Cortex of kidney (tissue), 1 donor: ENCODE measurements around the gene FAM76A.
"Not testable (repeated sequence)": the region's sequence is repeated elsewhere in the genome, so short reads cannot be mapped to it uniquely, and the experiment has no call there.

ENCODE experiments used
- DNase-seq: peaks from one replicate; lab custom pipeline; 2025; lab: John Stamatoyannopoulos, UW

FAM76A gene

DNA sequence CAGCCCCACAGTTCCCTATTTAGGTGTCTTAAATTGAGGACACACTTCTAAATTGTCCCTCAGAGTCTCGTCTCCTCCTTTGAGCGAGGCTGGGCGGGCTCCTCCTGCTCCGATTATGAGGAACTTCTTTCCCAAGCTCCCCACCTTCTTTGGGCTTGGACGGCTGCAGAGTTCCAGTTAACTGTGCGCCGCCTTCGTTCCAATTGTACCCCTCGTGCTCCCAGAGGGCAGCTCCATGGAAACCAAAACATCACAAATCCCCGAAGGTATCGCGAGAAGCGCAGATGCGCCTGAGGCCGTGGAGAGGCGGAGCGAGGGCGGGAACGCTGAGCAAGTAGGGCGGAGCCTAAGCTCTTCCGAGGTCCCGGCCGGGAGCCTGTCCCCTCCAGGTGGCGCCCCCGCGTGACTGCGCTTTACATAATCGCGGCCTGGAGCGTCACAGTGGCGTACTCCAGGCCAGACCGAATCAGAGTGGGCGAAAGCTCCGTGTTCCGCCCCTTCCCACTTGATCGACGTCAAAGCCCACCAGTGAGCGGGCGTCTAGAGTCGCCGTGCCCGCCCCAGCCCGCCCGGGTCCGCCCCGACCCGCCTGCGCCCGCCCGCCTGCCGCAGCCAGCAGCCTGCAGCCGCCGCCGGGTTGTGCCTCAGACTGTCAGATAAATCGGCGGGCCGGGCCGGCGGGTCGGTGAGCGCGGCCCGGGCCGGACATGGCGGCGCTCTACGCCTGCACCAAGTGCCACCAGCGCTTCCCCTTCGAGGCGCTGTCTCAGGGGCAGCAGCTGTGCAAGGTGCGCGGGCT, at the start of gene FAM76A:
Gene FAM76A (plus strand): TSS at position 588 of the 799 bp plus-strand sequence. CDS start 120 bp downstream, at position 708.
- peak; percentile 94 for DNase-seq

DNA sequence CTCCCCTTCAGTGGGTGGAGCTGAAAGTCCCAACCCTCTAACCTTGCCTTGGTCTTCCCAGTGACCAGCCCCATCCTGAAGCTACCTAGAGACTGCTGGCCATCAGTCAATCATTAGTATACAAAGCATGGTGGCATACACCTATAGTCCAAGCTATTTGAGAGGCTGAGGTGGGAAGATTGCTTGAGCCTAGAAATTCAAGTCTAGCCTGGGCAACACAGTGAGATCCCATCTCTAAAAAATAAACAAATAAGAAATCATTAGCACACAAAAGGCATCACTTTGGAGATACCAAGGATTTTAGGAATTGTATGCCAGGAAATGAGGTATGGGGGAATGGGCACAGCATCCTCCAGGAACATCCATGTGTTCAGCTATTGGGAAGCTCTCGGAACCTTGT, 49.4 kb upstream of the FAM76A start:
- DNase-seq, result no peak

DNA sequence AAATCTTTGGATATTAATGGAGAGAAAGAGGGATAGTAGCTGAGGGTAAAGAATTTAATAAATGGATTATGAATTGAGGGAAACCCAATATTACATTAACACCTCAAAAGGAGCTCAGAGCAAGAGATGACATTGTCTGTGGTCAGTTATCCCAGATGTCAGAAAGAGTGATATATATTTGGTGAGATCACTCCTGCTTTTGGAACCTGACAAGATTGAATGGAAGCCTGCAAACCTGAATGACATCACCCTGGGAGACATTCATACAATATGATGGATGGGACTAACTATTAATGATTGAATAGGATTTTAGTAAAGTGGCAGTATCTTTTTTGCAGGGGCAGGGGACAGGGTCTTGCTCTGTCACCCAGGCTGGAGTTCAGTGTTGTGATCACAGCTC, 47.0 kb upstream of the FAM76A start:
- DNase-seq, result no peak

DNA sequence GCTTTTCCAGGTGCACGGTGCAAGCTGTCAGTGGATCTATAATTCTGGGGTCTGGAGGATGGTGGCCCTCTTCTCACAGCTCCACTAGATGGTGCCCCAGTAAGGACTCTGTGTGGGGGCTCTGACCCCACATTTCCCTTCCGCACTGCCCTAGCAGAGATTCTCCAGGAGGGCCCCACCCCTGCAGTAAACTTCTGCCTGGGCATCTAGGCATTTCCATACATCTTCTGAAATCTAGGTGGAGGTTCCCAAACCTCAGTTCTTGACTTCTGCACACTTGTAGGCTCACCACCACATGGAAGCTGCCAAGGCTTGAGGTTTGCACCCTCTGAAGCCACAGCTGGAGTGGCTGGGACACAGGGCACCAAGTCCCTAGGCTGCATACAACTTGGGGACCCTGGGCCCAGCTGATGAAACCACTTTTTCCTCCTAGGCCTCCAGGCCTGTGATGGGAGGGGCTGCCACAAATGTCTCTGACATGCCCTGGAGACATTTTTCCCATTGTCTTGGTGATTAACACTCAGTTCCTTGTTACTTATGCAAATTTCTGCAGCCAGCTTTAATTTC, 45.5 kb upstream of the FAM76A start:
- DNase-seq, result not testable (repeated sequence)

DNA sequence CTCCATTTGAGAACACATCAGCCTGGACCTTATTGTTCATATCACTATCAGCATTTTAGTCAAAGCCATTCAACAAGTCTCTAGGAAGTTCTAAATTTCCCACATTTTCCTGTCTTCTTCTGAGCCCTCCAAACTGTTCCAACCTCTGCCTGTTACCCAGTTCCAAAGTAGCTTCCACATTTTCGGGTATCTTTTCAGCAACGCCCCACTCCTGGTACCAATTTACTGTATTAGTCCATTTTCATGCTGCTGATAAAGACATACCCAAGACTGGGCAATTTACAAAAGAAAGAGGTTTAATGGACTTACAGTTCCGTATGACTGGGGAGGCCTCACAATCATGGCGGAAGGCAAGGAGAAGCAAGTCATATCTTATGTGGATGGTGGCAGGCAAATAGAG, 44.2 kb upstream of the FAM76A start:
- DNase-seq, result not testable (repeated sequence)

DNA sequence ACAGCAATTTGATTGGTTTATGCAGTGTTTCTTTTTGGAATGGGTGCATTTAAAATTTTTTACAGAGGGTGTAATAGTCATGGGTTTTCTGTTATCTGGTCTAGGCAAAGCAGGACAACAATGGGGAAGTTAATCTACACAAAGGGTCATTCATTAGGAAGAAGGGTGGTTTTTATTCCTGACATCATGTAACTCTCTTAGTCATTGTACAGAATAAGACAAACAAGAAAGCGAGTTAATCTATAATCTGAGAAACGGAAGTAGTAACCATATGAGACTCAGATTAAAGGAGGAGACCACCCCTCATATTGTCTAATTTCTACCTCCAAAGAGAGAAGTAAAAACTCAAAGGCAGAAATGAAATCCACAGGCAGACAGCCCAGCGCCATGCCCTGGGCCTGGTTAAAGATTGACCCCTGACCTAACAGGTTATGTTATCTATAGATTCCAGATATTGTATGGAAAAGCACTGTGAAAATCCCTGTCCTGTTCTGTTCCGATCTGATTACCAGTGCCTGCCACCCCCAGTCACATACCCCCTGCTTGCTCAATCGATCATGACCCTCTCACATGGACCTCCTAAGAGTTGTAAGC, 43.3 kb upstream of the FAM76A start:
- DNase-seq, result no peak

DNA sequence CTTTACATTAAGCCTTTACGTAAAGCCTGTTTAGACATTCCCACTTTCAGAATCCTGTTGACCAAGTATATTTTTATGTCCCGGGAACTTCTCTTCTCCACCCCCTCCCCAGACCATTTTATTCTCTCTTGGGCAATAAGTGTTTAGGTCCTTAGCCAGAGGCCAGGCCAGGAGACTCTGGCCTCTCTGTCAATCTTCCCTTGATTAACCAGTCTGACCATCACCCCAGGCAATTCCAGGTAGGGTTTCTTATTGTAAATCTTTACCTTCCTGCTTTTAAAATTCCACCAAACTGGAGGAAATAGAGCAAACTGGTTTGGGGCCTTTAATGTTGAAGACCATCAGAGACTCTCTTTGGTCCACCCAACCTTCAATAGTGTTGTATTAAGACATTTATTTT, 41.6 kb upstream of the FAM76A start:
- DNase-seq, result no peak

DNA sequence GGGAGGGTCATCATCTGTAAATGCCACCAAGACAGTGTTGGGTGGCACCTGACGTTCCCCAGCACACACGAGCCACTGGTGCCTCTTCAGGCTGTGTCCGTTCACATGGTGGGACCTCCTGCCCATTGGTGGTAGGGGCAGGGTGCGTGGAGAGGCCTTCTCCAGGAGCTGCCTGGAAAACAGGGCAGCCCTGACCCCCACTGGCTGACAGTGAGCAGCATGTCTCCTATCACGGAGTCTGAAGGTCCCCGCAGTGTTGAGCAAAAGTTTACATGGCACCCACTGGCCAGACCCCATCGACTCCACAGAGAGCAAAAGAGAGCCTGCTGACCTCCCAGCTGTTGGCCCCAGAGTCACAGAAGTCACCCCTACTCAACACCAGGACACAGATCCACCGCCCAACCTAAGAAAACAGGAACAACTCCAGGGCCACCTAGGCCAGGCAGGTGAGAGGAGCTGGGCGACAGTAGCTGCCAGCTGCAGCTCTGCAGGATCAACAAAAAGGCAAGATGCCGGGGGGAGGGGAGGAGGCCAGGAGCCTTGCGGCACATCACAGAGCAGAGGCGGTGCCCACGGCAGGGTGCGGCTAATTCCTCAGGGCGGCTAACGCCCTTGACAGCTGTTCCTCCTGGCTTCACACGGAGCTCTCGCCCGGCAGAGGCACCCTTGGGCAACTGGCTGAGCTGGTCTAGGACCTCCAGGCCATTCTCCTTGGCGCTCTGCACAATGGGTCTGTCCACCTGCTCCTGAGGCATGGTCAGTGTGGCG, 39.4 kb upstream of the FAM76A start:
- no peak for DNase-seq

DNA sequence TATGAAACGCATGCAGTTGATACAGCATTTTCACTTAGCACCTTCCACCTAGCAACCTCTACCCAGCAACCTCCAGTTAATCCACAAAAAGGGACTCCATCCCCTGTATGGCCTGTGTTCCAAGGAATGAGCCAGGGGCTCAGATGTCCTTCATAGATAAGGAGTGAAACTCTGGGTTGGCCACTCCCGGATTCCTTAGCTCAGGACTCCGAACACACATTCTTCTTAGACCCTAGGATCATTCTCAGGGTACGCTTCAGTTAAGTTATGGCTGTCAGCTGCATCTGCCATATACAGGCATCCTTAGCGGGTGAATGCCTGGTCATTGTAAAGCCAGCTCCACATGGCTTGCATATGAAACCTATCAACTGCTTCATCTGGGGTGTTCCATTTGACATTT, 37.9 kb upstream of the FAM76A start:
- DNase-seq, result no peak

DNA sequence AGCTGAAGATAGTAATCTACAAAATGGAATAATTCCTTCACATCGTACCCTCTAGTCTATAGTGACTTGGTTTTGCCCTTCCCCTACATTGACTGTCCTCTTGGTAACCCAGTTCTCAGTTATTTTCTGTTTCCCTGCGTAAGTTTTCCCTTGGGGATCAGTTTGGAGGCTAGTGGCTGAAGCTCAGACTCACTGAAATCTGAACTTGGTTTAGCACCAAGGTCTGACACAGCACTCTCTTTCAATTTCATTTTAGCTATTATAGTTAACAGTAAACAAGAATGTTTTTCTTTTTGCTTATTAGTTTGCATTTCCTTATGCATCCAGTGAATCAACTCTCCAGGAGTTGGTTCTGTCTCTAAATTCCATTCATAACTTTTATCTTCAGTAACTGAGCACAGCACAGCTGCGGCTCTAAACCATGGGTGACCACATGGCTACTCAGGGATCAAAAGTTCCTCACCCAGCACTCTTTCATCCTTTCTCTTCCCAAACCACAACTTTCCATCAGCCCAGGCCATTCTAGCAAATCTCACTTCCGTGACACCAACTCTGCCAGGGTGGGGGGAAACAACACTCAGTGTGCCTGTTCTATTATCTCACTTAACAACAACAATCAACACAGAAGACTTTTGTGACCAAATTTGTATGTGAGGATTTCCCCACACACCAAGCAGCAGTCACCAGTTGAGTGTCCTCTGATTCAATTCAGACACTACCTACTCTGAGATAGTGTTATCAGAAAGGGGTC, 36.2 kb upstream of the FAM76A start:
- DNase-seq, result no peak

DNA sequence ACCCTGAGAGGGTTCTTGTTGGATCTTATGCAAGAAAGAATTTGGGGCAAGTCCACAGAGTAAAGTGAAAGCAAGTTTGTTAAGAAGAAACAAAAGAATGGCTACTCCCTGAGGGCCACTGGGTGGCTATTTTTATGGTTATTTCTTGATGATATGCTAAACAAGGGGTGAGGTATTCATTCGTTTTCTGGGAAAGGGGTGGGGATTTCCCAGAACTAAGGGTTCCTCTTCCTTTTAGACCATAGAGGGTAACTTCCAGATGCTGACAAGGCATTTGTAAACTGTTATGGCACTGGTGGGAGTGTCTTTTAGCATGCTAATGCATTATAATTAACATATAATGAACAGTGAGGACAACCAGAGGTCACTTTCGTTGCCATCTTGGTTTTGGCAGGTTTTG, 35.6 kb upstream of the FAM76A start:
- no peak for DNase-seq

DNA sequence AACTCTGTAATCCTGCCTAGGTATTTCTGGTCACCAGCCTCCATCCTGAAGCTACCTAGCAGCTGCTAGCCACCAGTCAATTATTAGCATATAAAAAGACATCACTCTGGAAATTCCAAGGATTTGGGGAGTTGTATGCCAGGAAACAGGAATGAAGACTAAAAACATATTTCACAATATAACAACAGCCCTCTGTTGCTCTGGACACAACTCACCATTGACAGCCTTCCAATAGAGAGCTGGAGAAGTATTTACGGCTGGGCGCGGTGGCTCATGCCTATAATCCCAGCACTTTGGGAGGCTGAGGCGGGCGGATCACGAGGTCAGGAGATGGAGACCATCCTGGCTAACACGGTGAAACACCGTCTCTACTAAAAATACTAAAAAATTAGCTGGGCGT, 28.9 kb upstream of the FAM76A start:
- not testable (repeated sequence) for DNase-seq

DNA sequence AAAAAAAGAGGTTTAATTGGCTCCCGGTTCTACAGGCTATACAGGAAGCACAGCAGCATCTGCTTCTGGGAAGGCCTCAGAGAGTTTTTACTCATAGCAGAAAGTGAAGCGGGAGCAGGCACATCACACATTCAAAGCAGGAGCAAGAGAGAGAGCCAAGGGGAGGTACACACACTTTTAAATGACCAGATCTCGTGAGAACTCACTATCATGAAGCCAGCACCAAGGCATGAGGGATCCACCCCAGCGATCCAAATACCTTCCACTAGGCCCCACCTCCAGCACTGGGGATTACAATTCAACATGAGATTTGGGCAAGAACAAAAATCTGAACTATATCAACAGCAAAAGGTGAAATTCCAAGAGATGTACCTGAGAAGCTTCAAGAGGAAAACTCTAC, 20.8 kb upstream of the FAM76A start:
- no peak for DNase-seq

DNA sequence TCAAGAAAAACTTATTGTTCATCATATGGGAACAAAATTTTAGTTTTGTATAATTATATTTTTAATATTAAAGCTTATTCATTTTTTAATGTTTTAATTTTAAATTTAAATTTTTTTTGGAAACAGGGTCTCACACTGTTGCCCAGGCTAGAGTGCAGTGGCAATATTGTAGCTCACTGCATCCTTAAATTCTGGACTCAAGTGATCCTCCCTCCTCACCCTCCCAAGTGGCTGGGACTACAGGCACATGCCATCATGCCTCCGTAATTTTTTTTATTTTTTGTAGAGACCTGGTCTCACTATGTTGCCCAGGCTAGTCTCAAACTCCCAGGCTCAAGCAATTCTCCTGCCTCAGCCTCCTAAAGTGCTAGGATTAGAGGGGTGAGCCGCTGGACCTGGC, 20.2 kb upstream of the FAM76A start:
- no peak for DNase-seq

DNA sequence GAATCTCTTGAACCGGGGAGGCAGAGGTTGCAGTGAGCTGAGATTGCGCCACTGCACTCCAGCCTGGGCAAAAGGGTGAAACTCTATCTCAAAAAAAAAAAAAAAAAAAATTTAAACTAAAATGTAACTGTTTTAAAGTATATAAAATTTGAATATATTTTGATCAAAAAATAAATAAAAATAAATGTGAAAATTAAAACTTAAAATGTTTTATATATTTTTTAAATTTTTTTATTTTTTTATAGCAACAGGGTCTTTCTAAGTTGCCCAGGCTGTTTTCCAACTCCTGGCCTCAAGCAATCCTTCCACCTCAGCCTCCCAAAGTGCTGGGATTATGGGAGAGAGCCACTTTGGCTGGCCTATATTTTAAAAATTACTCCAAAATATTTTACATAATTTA, 15.2 kb upstream of the FAM76A start:
- DNase-seq, result no peak

DNA sequence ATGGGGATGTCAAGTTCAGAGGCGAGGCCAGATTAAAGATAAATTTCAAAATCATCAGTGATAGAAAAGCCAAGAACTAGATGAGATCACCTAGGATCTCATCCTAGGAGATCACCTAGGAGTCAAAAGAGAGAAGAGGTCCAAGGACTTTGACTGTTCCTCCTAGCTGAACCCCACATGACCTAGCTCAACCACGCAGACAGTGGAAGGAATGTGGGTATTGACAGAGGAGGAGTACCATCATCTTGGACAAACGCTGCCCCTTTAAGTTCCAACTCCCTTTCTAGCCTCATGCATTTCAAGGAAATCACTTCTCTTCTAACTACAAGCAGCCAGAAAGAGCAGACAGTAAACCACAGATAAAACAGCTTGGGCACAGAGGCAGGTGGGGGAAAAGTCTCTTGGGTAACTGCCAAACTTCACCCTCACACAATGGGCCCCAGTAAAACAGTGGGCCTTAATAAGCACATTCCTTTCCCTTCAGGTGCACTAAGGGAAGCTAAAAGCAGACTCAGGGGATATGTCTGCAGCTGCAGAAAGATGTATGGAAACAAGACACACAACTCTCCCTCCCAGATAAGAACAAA, 12.5 kb upstream of the FAM76A start:
- no peak for DNase-seq

DNA sequence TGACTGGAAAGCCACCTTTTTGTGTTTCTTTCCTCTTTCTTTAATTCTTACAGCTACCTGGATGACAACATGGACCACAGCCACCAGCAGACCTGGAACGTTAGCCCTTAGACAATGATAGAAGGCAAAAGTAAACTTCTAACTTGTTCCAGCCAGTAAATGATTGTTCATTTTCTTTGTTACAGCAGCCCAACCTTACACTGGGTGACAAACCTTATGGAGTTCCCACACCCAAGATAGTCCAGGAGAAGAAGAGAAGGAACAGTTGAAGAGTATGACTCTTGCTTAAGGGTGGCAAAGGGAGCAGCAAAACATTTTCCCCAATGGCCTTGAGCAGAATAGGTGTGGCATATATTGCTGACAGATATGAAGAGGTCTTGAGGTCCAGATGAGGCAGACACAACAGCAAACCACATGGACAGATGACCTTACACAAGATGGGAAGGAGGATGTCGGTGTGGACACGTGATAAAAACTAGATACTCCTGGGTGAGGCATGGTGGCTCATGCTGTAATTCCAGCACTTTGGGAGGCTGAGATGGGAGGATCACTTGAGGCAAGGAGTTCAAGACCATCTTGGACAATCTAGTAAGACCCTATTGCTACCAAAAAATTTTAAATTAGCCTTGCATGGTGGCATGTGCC, 11.8 kb upstream of the FAM76A start:
- DNase-seq, result no peak

DNA sequence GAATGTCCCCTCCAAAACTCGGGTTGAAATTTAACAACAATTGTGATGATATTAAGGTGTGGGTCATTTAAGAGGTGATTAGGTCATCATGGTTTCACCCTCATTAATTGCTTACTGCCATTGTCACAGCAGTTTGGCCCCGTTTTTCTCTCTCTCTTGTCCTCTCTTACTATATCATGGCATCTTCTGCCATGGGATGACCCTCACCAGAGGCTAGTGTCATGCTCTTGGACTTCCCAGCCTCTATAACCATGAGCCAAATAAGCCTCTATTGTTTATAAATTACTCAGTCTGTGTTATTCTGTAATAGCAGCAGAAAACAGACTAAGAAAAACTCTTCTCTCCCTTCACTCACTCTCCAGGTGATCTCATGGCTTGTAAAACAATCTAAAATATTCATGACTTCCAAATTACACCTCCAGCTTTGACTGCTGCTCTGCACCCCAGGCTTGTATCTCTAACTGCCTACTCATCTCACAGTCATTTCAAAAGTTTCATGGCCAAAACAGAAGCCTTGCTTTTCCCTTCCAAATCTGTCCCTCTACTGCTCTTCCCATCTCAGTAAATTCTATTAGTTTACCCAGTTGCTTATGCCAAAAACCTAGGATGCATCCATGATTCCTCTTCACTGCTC, 9.4 kb upstream of the FAM76A start:
- DNase-seq, result no peak

DNA sequence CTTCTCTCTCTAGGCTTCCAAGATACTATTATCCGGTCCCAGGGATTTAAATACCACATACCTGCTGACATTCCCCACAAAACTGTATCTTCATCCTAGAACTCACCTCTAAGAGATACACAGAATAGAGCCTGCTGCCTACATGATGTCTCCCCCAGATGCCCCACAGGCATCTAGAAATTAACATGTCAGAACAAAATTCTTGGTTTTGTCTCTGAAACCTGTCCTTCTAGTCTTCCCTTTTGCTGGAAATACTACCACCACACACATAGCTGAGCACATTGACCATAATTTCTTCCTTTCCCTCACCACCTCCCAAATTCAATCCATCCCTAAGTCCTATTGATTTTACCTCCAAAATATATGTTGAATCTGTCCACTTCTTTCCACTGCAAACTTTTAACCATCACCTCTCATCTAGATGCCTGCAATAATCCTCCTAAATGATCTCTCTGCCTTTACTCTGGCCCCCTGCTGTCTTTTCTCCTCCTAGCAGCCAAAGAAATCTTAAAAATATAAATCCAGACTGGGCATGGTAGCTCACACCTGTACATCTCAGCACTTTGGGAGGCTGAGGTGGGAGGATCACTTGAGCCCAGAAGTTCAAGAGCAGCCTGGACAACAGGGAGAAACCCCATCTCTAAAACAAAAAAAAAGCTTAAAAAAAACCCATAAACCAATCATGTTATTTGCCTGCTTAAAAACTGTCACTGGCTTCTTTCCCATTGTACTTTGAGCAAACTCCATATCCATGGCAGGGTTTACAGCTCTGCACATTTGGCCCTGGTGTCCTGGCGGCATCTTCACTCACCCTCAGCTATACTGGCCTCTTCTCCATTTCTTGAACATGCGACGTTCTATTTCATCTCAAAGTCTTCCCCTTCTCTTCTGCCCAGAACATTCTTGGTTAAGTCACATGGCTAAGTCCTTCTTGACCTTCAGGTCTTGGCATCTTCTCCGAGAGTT, 6.2 kb upstream of the FAM76A start:
- no peak for DNase-seq
